Right renal cortex interstitium (tissue), 3 donors: ENCODE measurements around the gene IGFBP2. TPM values are rescaled to one million over a fixed set of nuclear protein-coding genes. Genes with fewer than 3 reads are reported as not detected.

Source experiments
- DNase-seq, 3 donors: peaks; one replicate each; pipeline ENCODE4 v3.0.0-alpha.2; 2013; ENCODE audit warnings: low read depth in 3 of 3, low spot score in 2 of 3
- polyA plus RNA-seq, 3 donors: library from polyadenylated mRNA; unstranded; fragments of 120-200 nt; gene quantifications; one replicate each; pipeline ENCODE4 v1.2.1, GENCODE V29; 2013; ENCODE audit not compliant: insufficient read length in 3 of 3

IGFBP2 gene
- polyA plus RNA-seq, 3 donors = 152 to 214 (median 192) TPM

- DNase-seq = no peak
Observed at GRCh38 chr2:216678813-216679657, 45.8 kb downstream of the IGFBP2 start.

- DNase-seq = no peak
Observed at GRCh38 chr2:216679658-216680024, 46.4 kb downstream of the IGFBP2 start.

- DNase-seq = no peak
Observed at GRCh38 chr2:216680951-216681629, 47.9 kb downstream of the IGFBP2 start.

- no peak for DNase-seq
Observed at GRCh38 chr2:216681683-216682082, 48.5 kb downstream of the IGFBP2 start.

GRCh38 chr2:216683846-216684245, 50.6 kb downstream of the IGFBP2 start:
- no peak for DNase-seq

GRCh38 chr2:216685327-216685875, 52.2 kb downstream of the IGFBP2 start:
- DNase-seq = no peak

GRCh38 chr2:216687111-216687510, 53.9 kb downstream of the IGFBP2 start:
- no peak for DNase-seq

GRCh38 chr2:216687646-216688045, 54.4 kb downstream of the IGFBP2 start:
- DNase-seq = no peak

GRCh38 chr2:216688731-216689340, 55.6 kb downstream of the IGFBP2 start:
- DNase-seq = no peak

- DNase-seq = no peak
Observed at GRCh38 chr2:216689397-216689796, 56.2 kb downstream of the IGFBP2 start.

- no peak for DNase-seq
Observed at GRCh38 chr2:216690456-216690852, 57.2 kb downstream of the IGFBP2 start.

- peak in 2 of 3 donors; percentile 70 to 75 for DNase-seq
Observed at GRCh38 chr2:216690853-216691741, 57.9 kb downstream of the IGFBP2 start.

- DNase-seq = peak in 1 of 3 donors; percentile 81
Observed at GRCh38 chr2:216692636-216693413, 59.6 kb downstream of the IGFBP2 start.

- no peak for DNase-seq
Observed at GRCh38 chr2:216693414-216694080, 60.3 kb downstream of the IGFBP2 start.

GRCh38 chr2:216694082-216694825, 61.0 kb downstream of the IGFBP2 start:
- DNase-seq = no peak

- DNase-seq = no peak
Observed at GRCh38 chr2:216694826-216695217, 61.6 kb downstream of the IGFBP2 start.

GRCh38 chr2:216695401-216695821, 62.2 kb downstream of the IGFBP2 start, which contains the start of gene IGFBP5:
IGFBP5 (minus strand) TSS chr2:216695549; CDS start chr2:216694775, 774 bp downstream.
- DNase-seq = peak; percentile 83 to 91 (median 89)

- no peak for DNase-seq
Observed at GRCh38 chr2:216696321-216696720, 63.1 kb downstream of the IGFBP2 start.
